IMR-90 (cell line): Measurements from ENCODE around the gene AHCTF1. TPM values are rescaled to one million over a fixed set of nuclear protein-coding genes. Genes with fewer than 3 reads are reported as not detected.
"Not testable (repeated sequence)": the region's sequence is repeated elsewhere in the genome, so short reads cannot be mapped to it uniquely, and the experiment has no call there.

Experiments used
- ATAC-seq: fragments of 200-7000 bp; cut with Tn5 transposase; 2 replicates; pipeline ENCODE4 v1.9.1; 2020; ENCODE audit warnings: low read depth, mild to moderate bottlenecking, moderate library complexity
- BruUV-seq: library from RNA; stranded (reverse); fragments of 400-500 nt; replicated peaks from 2 replicates; lab custom pipeline; 2021; lab: Mats Ljungman, UMichigan
- CTCF ChIA-PET: fragments of 300-600 bp; formaldehyde crosslinking; extraction: SDS; loops from one replicate; lab custom pipeline; 2021; ENCODE audit warnings: antibody characterized with exemption; lab: Yijun Ruan, JAX
- POLR2A ChIA-PET: fragments of 300-600 bp; sonication (Branson Sonifier 250); formaldehyde crosslinking; loops from one replicate; lab custom pipeline; 2022; ENCODE audit warnings: antibody characterized with exemption; ENCODE audit not compliant: unreplicated experiment; lab: Charles Lee
- DNase-seq: peaks from one replicate; pipeline ENCODE4 v3.0.0; 2013
- H2AFZ ChIP-seq: replicated peaks from 2 replicates; pipeline ENCODE3; 2013; ENCODE audit warnings: low read length, mild to moderate bottlenecking; ENCODE audit not compliant: poor library complexity
- H2AK5ac ChIP-seq: 2 replicates; pipeline ENCODE4 v1.6.1; 2013; ENCODE audit warnings: low read depth, low read length, inconsistent platforms
- H2AK9ac ChIP-seq: replicated peaks from 2 replicates; pipeline ENCODE3; 2013; ENCODE audit warnings: mild to moderate bottlenecking, low read depth, low read length, moderate library complexity; ENCODE audit not compliant: poor library complexity
- H2BK120ac ChIP-seq: 2 replicates; pipeline ENCODE4 v1.6.1; 2013; ENCODE audit warnings: low read depth, low read length, inconsistent platforms
- H2BK15ac ChIP-seq: 3 replicates; pipeline ENCODE4 v1.6.1; 2013; ENCODE audit warnings: low read depth, low read length, inconsistent platforms
- H2BK20ac ChIP-seq: 2 replicates; pipeline ENCODE4 v1.6.1; 2013; ENCODE audit warnings: low read depth, mild to moderate bottlenecking, inconsistent platforms, low read length, moderate library complexity
- H2BK5ac ChIP-seq: 2 replicates; pipeline ENCODE4 v1.6.1; 2013; ENCODE audit warnings: mild to moderate bottlenecking, low read depth, low read length, inconsistent platforms; ENCODE audit not compliant: poor library complexity, severe bottlenecking
- H3K14ac ChIP-seq: replicated peaks from 2 replicates; pipeline ENCODE4 v1.6.1; 2013; ENCODE audit warnings: low read depth, low read length, inconsistent platforms
- H3K18ac ChIP-seq: 2 replicates; pipeline ENCODE4 v1.6.1; 2013; ENCODE audit warnings: low read depth, low read length, control low read depth
- H3K23ac ChIP-seq: 2 replicates; pipeline ENCODE4 v1.6.1; 2013; ENCODE audit warnings: low read depth, low read length, inconsistent platforms
- H3K27ac ChIP-seq: 2 replicates; pipeline ENCODE4 v1.5.1; 2013; ENCODE audit warnings: mild to moderate bottlenecking, control low read depth, low read length; ENCODE audit not compliant: insufficient read depth
- H3K27me3 ChIP-seq: 2 replicates; pipeline ENCODE4 v1.6.1; 2013; ENCODE audit warnings: low read length; ENCODE audit not compliant: control insufficient read depth, insufficient read depth
- H3K36me3 ChIP-seq: 2 replicates; pipeline ENCODE4 v1.6.1; 2013; ENCODE audit warnings: low read length, mixed read lengths; ENCODE audit not compliant: control insufficient read depth, insufficient read depth
- H3K4ac ChIP-seq: 2 replicates; pipeline ENCODE4 v1.6.1; 2013; ENCODE audit warnings: low read depth, low read length, inconsistent platforms
- H3K4me1 ChIP-seq: 2 replicates; pipeline ENCODE4 v1.6.1; 2013; ENCODE audit warnings: low read length, mixed read lengths; ENCODE audit not compliant: control insufficient read depth, insufficient read depth
- H3K4me2 ChIP-seq: 2 replicates; pipeline ENCODE4 v1.6.1; 2013; ENCODE audit warnings: low read depth, mild to moderate bottlenecking, control low read depth, low read length, moderate library complexity
- H3K4me3 ChIP-seq: 2 replicates; pipeline ENCODE4 v1.5.1; 2013; ENCODE audit warnings: low read depth, mild to moderate bottlenecking, control low read depth, low read length, moderate library complexity; ENCODE audit not compliant: insufficient read depth
- H3K56ac ChIP-seq: 2 replicates; pipeline ENCODE4 v1.6.1; 2013; ENCODE audit warnings: low read length, inconsistent platforms; ENCODE audit not compliant: insufficient read depth; ENCODE audit errors: extremely low read depth
- H3K79me1 ChIP-seq, 2 experiments: 2 replicates each; pipeline ENCODE4 v1.6.1; 2013; ENCODE audit warnings: low read length in 2 of 2, inconsistent platforms in 1 of 2, low read depth in 1 of 2
- H3K9ac ChIP-seq: 2 replicates; pipeline ENCODE4 v1.6.1; 2013; ENCODE audit warnings: low read depth, low read length, control low read depth
- H3K9me1 ChIP-seq: 2 replicates; pipeline ENCODE4 v1.6.1; 2013; ENCODE audit warnings: low read length, inconsistent platforms; ENCODE audit not compliant: insufficient read depth
- H3K9me3 ChIP-seq: 2 replicates; pipeline ENCODE4 v1.6.1; 2013; ENCODE audit warnings: low read length; ENCODE audit not compliant: control insufficient read depth, insufficient read depth
- H4K20me1 ChIP-seq: 2 replicates; pipeline ENCODE4 v1.6.1; 2013; ENCODE audit warnings: low read length, inconsistent platforms; ENCODE audit not compliant: insufficient read depth
- H4K5ac ChIP-seq: 2 replicates; pipeline ENCODE4 v1.6.1; 2013; ENCODE audit warnings: mild to moderate bottlenecking, low read depth, low read length, control low read depth
- H4K8ac ChIP-seq, 2 experiments: 2 replicates each; pipeline ENCODE4 v1.6.1; 2013; ENCODE audit warnings: low read depth in 2 of 2, low read length in 2 of 2, control low read depth in 1 of 2, inconsistent platforms in 1 of 2
- H4K91ac ChIP-seq: 2 replicates; pipeline ENCODE4 v1.6.1; 2013; ENCODE audit warnings: low read depth, low read length, inconsistent platforms; ENCODE audit not compliant: insufficient read depth
- CEBPB ChIP-seq: IDR thresholded peaks from 2 replicates; pipeline ENCODE4 v1.6.1; 2012; ENCODE audit warnings: low read depth, low read length, improper control_type of control experiment
- CHD1 ChIP-seq: IDR thresholded peaks from 2 replicates; pipeline ENCODE4 v1.6.1; 2012; ENCODE audit warnings: low read depth, low read length, improper control_type of control experiment
- FOS ChIP-seq: fragments of 150-350 bp; IDR thresholded peaks from 2 replicates; pipeline ENCODE4 v1.6.1; 2016; ENCODE audit warnings: low read depth, low read length
- MAZ ChIP-seq: IDR thresholded peaks from 2 replicates; pipeline ENCODE4 v1.6.1; 2012; ENCODE audit warnings: low read depth, mild to moderate bottlenecking, low read length, improper control_type of control experiment, moderate library complexity, borderline replicate concordance
- RCOR1 ChIP-seq: IDR thresholded peaks from 2 replicates; pipeline ENCODE4 v1.6.1; 2012; ENCODE audit warnings: mild to moderate bottlenecking, low read length, improper control_type of control experiment; ENCODE audit not compliant: insufficient replicate concordance
- WGBS, 2 experiments: methylation state at CpG; one replicate each; pipeline versions ENCODE4 v1.1.5 to v1.1.7; 2013; ENCODE audit warnings: missing lambda C conversion rate in 2 of 2; ENCODE audit not compliant: insufficient read length in 1 of 2; ENCODE audit errors: extremely low coverage in 2 of 2; 5-methylcytosine and 5-hydroxymethylcytosine counted together
- dilution Hi-C: fragments of 300-500 bp; cut with HindIII; formaldehyde crosslinking; loops from one replicate; pipeline ENCODE4 v1.14.3; 2018; ENCODE audit warnings: low sequenced_read_pairs; ENCODE audit not compliant: unreplicated experiment
- in situ Hi-C: fragments of 300-500 bp; cut with MboI; formaldehyde crosslinking; loops from 3 replicates; pipeline ENCODE4 v1.14.3; 2019; ENCODE audit warnings: low sequenced_read_pairs, inconsistent platforms, mixed read lengths
- intact Hi-C: fragments of 100-400 bp; cut with micrococcal nuclease; formaldehyde crosslinking; loops from 2 replicates; pipeline ENCODE4 v1.10.0; 2022
- polyA plus RNA-seq, 3 experiments: library from polyadenylated mRNA; depleted of rRNA; stranded (reverse); fragments of >200 nt; gene quantifications; 2 replicates each; pipeline ENCODE4 v1.2.3, GENCODE V29; 2012; ENCODE audit warnings: low replicate concordance in 1 of 3
- total RNA-seq: library from RNA; depleted of rRNA; stranded (reverse); fragments of >200 nt; gene quantifications from 2 replicates; pipeline ENCODE4 v1.2.3, GENCODE V29; 2012

Gene AHCTF1
- total and polyA plus RNA-seq, 2 of the 4 experiments (the other 2 are of a cell fraction), result 8.9 to 29.0 TPM

DNA sequence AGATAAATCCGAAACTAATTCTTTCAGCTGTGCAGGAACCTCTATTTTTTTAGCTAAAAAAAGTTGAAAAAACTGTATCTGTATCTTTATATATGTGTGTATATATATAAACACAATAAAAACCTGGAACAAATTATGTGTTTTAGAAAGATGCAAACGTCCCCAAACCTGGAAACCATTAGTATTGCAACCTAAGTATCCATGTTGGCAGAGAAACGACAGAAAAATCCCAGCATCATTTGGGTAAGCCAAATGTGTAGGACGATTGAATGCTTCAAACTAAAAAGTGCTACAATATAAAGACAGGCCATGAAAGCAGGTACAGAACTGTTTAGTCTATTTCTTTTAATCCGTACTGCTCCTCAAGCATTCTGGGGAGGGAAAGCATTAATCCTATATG, 87.9 kb downstream of the AHCTF1 start:
- no peak overlapping the region for H4K91ac ChIP-seq
- no peak overlapping the region for H2AFZ ChIP-seq
- H2BK15ac ChIP-seq, result no peak overlapping the region
- no peak overlapping the region for H2BK20ac ChIP-seq
- no peak overlapping the region for H2BK120ac ChIP-seq
- intact Hi-C loops, result no loop called here
- no peak overlapping the region for H3K14ac ChIP-seq
- WGBS, 2 experiments, result no CpG with 5 or more reads among the region's 5 CpGs
- no peaks in the 10 kb centered on the region for H3K9me3 ChIP-seq
- in situ Hi-C loops, result no loop called here
- no peak overlapping the region for H2BK5ac ChIP-seq
- no peaks in the 10 kb centered on the region for H4K20me1 ChIP-seq
- no peak overlapping the region for H2AK9ac ChIP-seq
- no TSS peak for BruUV-seq
- no peak overlapping the region for H3K27ac ChIP-seq
- H3K23ac ChIP-seq, result no peak overlapping the region
- H3K27me3 ChIP-seq, result no peaks in the 10 kb centered on the region
- DNase-seq (no peak), ATAC-seq (no peak)
- no peak overlapping the region for H2AK5ac ChIP-seq
- no peaks in the 10 kb centered on the region; the same call in 1 of the 2 replicates for H3K9me1 ChIP-seq
- no peak for TF ChIP-seq FOS
- no peak for TF ChIP-seq MAZ
- no peak for TF ChIP-seq CEBPB
- no peak for TF ChIP-seq RCOR1
- TF ChIP-seq CHD1, result no peak
- no peak overlapping the region for H3K4me2 ChIP-seq
- no peak overlapping the region for H3K56ac ChIP-seq
- H3K36me3 ChIP-seq, result peaks cover 21% of the 10 kb centered on the region
- dilution Hi-C loops, result no loop called here
- CTCF ChIA-PET, result no interaction called here
- POLR2A ChIA-PET, result no interaction called here
- H3K9ac ChIP-seq, result no peak overlapping the region
- H3K4me3 ChIP-seq, result no peak overlapping the region
- no peak overlapping the region for H3K4ac ChIP-seq
- no peak overlapping the region for H4K5ac ChIP-seq
- H3K79me1 ChIP-seq, result peaks cover 0 to 12% of the 10 kb centered on the region in 2 experiments; a peak in 3 of 4 replicates
- H4K8ac ChIP-seq, result no peak overlapping the region
- no peak overlapping the region for H3K18ac ChIP-seq
- H3K4me1 ChIP-seq, result no peaks in the 10 kb centered on the region

DNA sequence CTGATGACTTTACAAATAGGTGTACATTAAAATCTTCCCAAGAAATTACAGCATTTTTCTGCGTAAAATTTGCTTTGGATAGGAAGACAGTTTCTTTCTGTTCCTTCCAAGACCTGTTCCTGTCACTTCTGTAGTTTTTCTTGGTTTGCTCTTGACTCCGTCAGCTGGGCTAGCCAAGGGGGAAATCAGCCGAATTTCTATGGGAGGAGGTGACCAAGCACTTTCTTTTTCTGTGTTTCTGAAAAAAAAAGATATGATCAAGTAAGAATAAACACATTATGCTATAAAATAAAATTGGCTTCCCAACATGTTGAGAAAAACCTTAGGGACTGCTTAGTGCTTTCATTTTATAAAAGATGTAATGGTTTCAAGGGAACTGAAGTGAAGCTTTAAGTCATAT, 91.0 kb downstream of the AHCTF1 start:
- H3K79me1 ChIP-seq, H3K14ac ChIP-seq, H3K9me1 ChIP-seq, H2BK120ac ChIP-seq, H3K27me3 ChIP-seq, ATAC-seq, H2AK9ac ChIP-seq, H4K5ac ChIP-seq, H3K4me2 ChIP-seq, BruUV-seq, H3K4ac ChIP-seq, in situ Hi-C loops, H3K18ac ChIP-seq, CTCF ChIA-PET, H3K9ac ChIP-seq, dilution Hi-C loops, H4K20me1 ChIP-seq, H2AFZ ChIP-seq, H2BK20ac ChIP-seq, H3K56ac ChIP-seq, intact Hi-C loops, H2AK5ac ChIP-seq, H3K9me3 ChIP-seq, H3K23ac ChIP-seq, DNase-seq, H4K8ac ChIP-seq, H2BK5ac ChIP-seq, H4K91ac ChIP-seq, POLR2A ChIA-PET, H3K4me3 ChIP-seq, H2BK15ac ChIP-seq, H3K27ac ChIP-seq, H3K4me1 ChIP-seq: not testable (repeated sequence)
- peaks cover 12% of the 10 kb centered on the region for H3K36me3 ChIP-seq
- no CpG with 5 or more reads among the region's 3 CpGs for WGBS, 2 experiments
